GM12878 (cell line): Measurements from ENCODE around the gene ANKRD34C. TPM values are rescaled to one million over a fixed set of nuclear protein-coding genes. Genes with fewer than 3 reads are reported as not detected.

Source experiments
- ATAC-seq: fragments of 200-7000 bp; cut with Tn5 transposase; 3 replicates; pipeline ENCODE4 v1.9.1; 2020; ENCODE audit warnings: mild to moderate bottlenecking, moderate library complexity
- BruUV-seq: library from RNA; stranded (reverse); fragments of 400-500 nt; replicated peaks from 2 replicates; lab custom pipeline; 2021; lab: Mats Ljungman, UMichigan
- CTCF ChIA-PET: fragments of 300-600 bp; sonication (Branson Sonifier 250); formaldehyde crosslinking; extraction: SDS; loops from one replicate; lab custom pipeline; 2021; ENCODE audit warnings: inconsistent platforms; lab: Yijun Ruan, JAX
- POLR2A ChIA-PET: fragments of 350-600 bp; formaldehyde crosslinking; extraction: SDS; loops from one replicate; lab custom pipeline; 2021; ENCODE audit warnings: inconsistent platforms; lab: Charles Lee
- RAD21 ChIA-PET: fragments of 300-600 bp; sonication (Branson Sonifier 250); formaldehyde crosslinking; loops from one replicate; lab custom pipeline; 2023; ENCODE audit warnings: antibody characterized with exemption; ENCODE audit not compliant: unreplicated experiment; lab: Charles Lee
- SMC1A ChIA-PET: fragments of 300-600 bp; sonication (Branson Sonifier 250); formaldehyde crosslinking; loops from one replicate; lab custom pipeline; 2023; ENCODE audit not compliant: unreplicated experiment, uncharacterized antibody; lab: Charles Lee
- DNase-seq: peaks from one replicate; pipeline ENCODE4 v3.0.0-alpha.2; 2011; ENCODE audit warnings: low read depth, low spot score
- FAIRE-seq: peaks from 3 replicates; lab custom pipeline; 2011; peaks lifted over from hg19 to GRCh38; lab: Jason Lieb, UNC
- H2AFZ ChIP-seq: 2 replicates; pipeline ENCODE4 v1.6.0; 2011; ENCODE audit warnings: low read depth, low read length, control low read depth; ENCODE audit not compliant: control insufficient read depth
- H3K27ac ChIP-seq: 2 replicates; pipeline ENCODE4 v1.5.1; 2011; ENCODE audit warnings: control low read depth; ENCODE audit not compliant: control insufficient read depth, insufficient read depth
- H3K27me3 ChIP-seq, 2 experiments: replicated peaks in 1 of 2; 2 replicates each; pipeline versions ENCODE4 v1.6.0 to v1.6.1; 2011; ENCODE audit warnings: low read length in 1 of 2; ENCODE audit not compliant: control insufficient read depth in 2 of 2, insufficient read depth in 2 of 2
- H3K36me3 ChIP-seq, 2 experiments: 2 replicates each; pipeline ENCODE4 v1.5.1; 2011; ENCODE audit warnings: low read length in 1 of 2; ENCODE audit not compliant: control insufficient read depth in 2 of 2, insufficient read depth in 2 of 2
- H3K4me1 ChIP-seq: 2 replicates; pipeline ENCODE4 v1.6.1; 2011; ENCODE audit warnings: mild to moderate bottlenecking, low read length, moderate library complexity, mixed read lengths; ENCODE audit not compliant: control insufficient read depth, insufficient read depth
- H3K4me2 ChIP-seq: 2 replicates; pipeline ENCODE4 v1.6.0; 2011; ENCODE audit warnings: control low read depth; ENCODE audit not compliant: control insufficient read depth, insufficient read depth
- H3K4me3 ChIP-seq: fragments of 200-600 bp; sonication (generic); 2 replicates; pipeline ENCODE4 v1.5.1; 2016
- H3K79me2 ChIP-seq: 2 replicates; pipeline ENCODE4 v1.6.0; 2011; ENCODE audit warnings: low read length; ENCODE audit not compliant: control insufficient read depth, insufficient read depth
- H3K9ac ChIP-seq: 2 replicates; pipeline ENCODE4 v1.8.0; 2011; ENCODE audit warnings: low read length, control low read depth, mixed read lengths; ENCODE audit not compliant: control insufficient read depth, insufficient read depth
- H3K9me3 ChIP-seq: replicated peaks from 3 replicates; pipeline ENCODE4 v1.5.1; 2011; ENCODE audit warnings: mild to moderate bottlenecking, low read length; ENCODE audit not compliant: control insufficient read depth, insufficient read depth
- H4K20me1 ChIP-seq: 2 replicates; pipeline ENCODE4 v1.6.0; 2011; ENCODE audit not compliant: control insufficient read depth, insufficient read depth
- BRCA1 ChIP-seq: IDR thresholded peaks from 2 replicates; pipeline ENCODE4 v1.6.1; 2011; ENCODE audit warnings: low read depth, low read length, improper control_type of control experiment
- CHD1 ChIP-seq: IDR thresholded peaks from 2 replicates; pipeline ENCODE4 v1.6.1; 2012; ENCODE audit warnings: low read depth, low read length, improper control_type of control experiment
- ESRRA ChIP-seq: IDR thresholded peaks from 2 replicates; pipeline ENCODE4 v1.6.1; 2012; ENCODE audit warnings: mild to moderate bottlenecking, low read length, improper control_type of control experiment
- EZH2 ChIP-seq: IDR thresholded peaks from 2 replicates; pipeline ENCODE4 v1.6.1; 2012; ENCODE audit warnings: low read depth, mild to moderate bottlenecking, control low read depth, inconsistent platforms, low read length, borderline replicate concordance; ENCODE audit not compliant: control insufficient read depth
- MEF2B ChIP-seq: fragments of 450-650 bp; IDR thresholded peaks from 2 replicates; pipeline ENCODE4 v1.6.1; 2018; ENCODE audit warnings: mild to moderate bottlenecking, moderate library complexity; ENCODE audit not compliant: partially characterized antibody, poor library complexity, severe bottlenecking
- PAX5 ChIP-seq: IDR thresholded peaks from 2 replicates; pipeline ENCODE4 v1.6.1; 2011; ENCODE audit warnings: low read depth, low read length, borderline replicate concordance
- RUNX3 ChIP-seq: IDR thresholded peaks from 2 replicates; pipeline ENCODE4 v1.6.1; 2012; ENCODE audit warnings: low read length, inconsistent platforms
- WGBS: methylation state at CpG from one replicate; pipeline ENCODE4 v1.1.6; 2016; ENCODE audit warnings: low lambda C conversion rate; ENCODE audit not compliant: insufficient replicate concordance, insufficient coverage; ENCODE audit errors: missing lambda C conversion rate; 5-methylcytosine and 5-hydroxymethylcytosine counted together
- in situ Hi-C: fragments of 300-500 bp; cut with MboI; formaldehyde crosslinking; loops from 9 replicates; pipeline ENCODE4 v1.14.3; 2018; ENCODE audit warnings: mixed read lengths
- intact Hi-C: fragments of 100-400 bp; cut with micrococcal nuclease; formaldehyde crosslinking; loops from one replicate; pipeline ENCODE4 v1.14.2; 2022; ENCODE audit not compliant: unreplicated experiment
- polyA plus RNA-seq, 11 experiments: library from polyadenylated mRNA; depleted of rRNA in 4 of 11; unstranded in 6 of 11; stranded (reverse) in 5 of 11; fragments of >200 nt; fragmentation: Nextera tagmentation in 4 of 11; fragmentation: Illumina TruSeq in 1 of 11; extraction: Ambion mirVana in 4 of 11; extraction: Trizol in 1 of 11; gene quantifications; 1 replicate in 1 of 11; 2 replicates in 10 of 11; pipeline versions ENCODE4 v1.2.1 to v1.2.3, GENCODE V29; 2011 to 2016; ENCODE audit warnings: inconsistent platforms in 2 of 11, missing spikeins in 2 of 11, low read depth in 1 of 11
- total RNA-seq, 4 experiments: library from RNA; depleted of rRNA in 3 of 4; stranded (reverse); fragments of >200 nt in 3 of 4; fragmentation: Illumina TruSeq in 1 of 4; extraction: Trizol in 1 of 4; gene quantifications; 2 replicates each; pipeline versions ENCODE4 v1.2.1 to v1.2.3, GENCODE V29; 2013 to 2021
- TF ChIP-seq, protein P1 (sequence below): IDR thresholded peaks from 2 replicates; pipeline ENCODE4 v1.6.1; 2011; ENCODE audit warnings: mild to moderate bottlenecking, low read depth, low read length, moderate library complexity; ENCODE audit not compliant: insufficient replicate concordance
- TF ChIP-seq, protein P2 (sequence below): fragments of 150-350 bp; IDR thresholded peaks from 2 replicates; pipeline ENCODE4 v1.6.1; 2014; ENCODE audit warnings: mild to moderate bottlenecking, low read depth, low read length
- TF ChIP-seq, protein P3 (sequence below): fragments of 450-650 bp; IDR thresholded peaks from 2 replicates; pipeline ENCODE4 v1.6.1; 2018; ENCODE audit warnings: borderline replicate concordance, mild to moderate bottlenecking; ENCODE audit not compliant: partially characterized antibody
- TF ChIP-seq, protein P4 (sequence below): IDR thresholded peaks from 2 replicates; pipeline ENCODE4 v1.6.1; 2012; ENCODE audit warnings: mild to moderate bottlenecking, low read depth, low read length
- TF ChIP-seq, protein P5 (sequence below): fragments of 450-650 bp; IDR thresholded peaks from 2 replicates; pipeline ENCODE4 v1.6.1; 2018; ENCODE audit warnings: mild to moderate bottlenecking, low read depth, moderate library complexity; ENCODE audit not compliant: partially characterized antibody

Gene ANKRD34C
- total and polyA plus RNA-seq, 10 of the 15 experiments (the other 5 are each of a cell fraction or from before 2014, with no cell fraction given): 0.01 TPM; not detected in 9

DNA sequence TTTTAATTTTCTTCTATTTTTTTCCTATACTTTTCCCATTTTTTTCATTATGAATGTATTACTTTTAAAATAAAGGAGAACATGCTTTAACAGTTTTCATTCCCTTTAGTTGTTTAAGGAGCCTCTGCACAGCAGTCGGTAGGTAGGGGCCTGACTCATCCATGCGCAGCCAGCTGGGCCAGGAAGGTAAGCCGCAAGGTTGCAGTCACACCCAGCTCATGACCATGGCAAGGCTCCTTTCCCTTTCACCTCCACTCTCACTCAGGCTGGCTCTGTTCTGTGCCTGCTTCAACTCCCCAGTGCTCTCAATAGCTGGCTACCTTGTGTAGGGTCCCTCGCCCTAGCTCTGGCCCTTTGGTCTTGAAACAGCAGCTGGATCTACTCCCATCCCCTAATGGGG, 17.4 kb upstream of the ANKRD34C start:
- Histone ChIP-seq H3K9me3 (no peaks in the 10 kb centered on the region), H3K27ac (no peak overlapping the region), H3K36me3 (no peaks in the 10 kb centered on the region), H4K20me1 (no peaks in the 10 kb centered on the region; the same call in 1 of the 2 replicates), H3K79me2 (no peaks in the 10 kb centered on the region), H3K27me3 (peaks cover 0 to 1% of the 10 kb centered on the region in 2 experiments; a peak in 2 of 4 replicates), H3K9ac (no peak overlapping the region), H2AFZ (no peak overlapping the region), H3K4me3 (no peak overlapping the region), H3K4me2 (no peak overlapping the region), H3K4me1 (no peaks in the 10 kb centered on the region)
- FAIRE-seq (no peak), DNase-seq (no peak), ATAC-seq (no peak)
- WGBS: 85% methylated on average over 4 of the region's 4 CpGs
- CTCF ChIA-PET: interaction anchor here (0.7 kb wide), 1 partner anchor 331 kb away, joined by 3 read pairs; no protein-coding TSS in a partner anchor
- SMC1A ChIA-PET: no interaction called here
- RAD21 ChIA-PET: no interaction called here
- POLR2A ChIA-PET: no interaction called here
- in situ Hi-C loops: no loop called here
- intact Hi-C loops: no loop called here
- BruUV-seq: no TSS peak
- TF ChIP-seq, protein P1, sequence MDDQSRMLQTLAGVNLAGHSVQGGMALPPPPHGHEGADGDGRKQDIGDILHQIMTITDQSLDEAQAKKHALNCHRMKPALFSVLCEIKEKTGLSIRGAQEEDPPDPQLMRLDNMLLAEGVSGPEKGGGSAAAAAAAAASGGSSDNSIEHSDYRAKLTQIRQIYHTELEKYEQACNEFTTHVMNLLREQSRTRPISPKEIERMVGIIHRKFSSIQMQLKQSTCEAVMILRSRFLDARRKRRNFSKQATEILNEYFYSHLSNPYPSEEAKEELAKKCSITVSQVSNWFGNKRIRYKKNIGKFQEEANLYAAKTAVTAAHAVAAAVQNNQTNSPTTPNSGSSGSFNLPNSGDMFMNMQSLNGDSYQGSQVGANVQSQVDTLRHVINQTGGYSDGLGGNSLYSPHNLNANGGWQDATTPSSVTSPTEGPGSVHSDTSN: no peak
- no peak for TF ChIP-seq BRCA1
- TF ChIP-seq, protein P2, sequence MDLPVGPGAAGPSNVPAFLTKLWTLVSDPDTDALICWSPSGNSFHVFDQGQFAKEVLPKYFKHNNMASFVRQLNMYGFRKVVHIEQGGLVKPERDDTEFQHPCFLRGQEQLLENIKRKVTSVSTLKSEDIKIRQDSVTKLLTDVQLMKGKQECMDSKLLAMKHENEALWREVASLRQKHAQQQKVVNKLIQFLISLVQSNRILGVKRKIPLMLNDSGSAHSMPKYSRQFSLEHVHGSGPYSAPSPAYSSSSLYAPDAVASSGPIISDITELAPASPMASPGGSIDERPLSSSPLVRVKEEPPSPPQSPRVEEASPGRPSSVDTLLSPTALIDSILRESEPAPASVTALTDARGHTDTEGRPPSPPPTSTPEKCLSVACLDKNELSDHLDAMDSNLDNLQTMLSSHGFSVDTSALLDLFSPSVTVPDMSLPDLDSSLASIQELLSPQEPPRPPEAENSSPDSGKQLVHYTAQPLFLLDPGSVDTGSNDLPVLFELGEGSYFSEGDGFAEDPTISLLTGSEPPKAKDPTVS: no peak
- TF ChIP-seq, protein P3, sequence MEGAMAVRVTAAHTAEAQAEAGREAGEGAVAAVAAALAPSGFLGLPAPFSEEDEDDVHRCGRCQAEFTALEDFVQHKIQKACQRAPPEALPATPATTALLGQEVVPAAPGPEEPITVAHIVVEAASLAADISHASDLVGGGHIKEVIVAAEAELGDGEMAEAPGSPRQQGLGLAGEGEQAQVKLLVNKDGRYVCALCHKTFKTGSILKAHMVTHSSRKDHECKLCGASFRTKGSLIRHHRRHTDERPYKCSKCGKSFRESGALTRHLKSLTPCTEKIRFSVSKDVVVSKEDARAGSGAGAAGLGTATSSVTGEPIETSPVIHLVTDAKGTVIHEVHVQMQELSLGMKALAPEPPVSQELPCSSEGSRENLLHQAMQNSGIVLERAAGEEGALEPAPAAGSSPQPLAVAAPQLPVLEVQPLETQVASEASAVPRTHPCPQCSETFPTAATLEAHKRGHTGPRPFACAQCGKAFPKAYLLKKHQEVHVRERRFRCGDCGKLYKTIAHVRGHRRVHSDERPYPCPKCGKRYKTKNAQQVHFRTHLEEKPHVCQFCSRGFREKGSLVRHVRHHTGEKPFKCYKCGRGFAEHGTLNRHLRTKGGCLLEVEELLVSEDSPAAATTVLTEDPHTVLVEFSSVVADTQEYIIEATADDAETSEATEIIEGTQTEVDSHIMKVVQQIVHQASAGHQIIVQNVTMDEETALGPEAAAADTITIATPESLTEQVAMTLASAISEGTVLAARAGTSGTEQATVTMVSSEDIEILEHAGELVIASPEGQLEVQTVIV: no peak
- no peak for TF ChIP-seq RUNX3
- no peak for TF ChIP-seq MEF2B
- TF ChIP-seq ESRRA: no peak
- TF ChIP-seq, protein P4, sequence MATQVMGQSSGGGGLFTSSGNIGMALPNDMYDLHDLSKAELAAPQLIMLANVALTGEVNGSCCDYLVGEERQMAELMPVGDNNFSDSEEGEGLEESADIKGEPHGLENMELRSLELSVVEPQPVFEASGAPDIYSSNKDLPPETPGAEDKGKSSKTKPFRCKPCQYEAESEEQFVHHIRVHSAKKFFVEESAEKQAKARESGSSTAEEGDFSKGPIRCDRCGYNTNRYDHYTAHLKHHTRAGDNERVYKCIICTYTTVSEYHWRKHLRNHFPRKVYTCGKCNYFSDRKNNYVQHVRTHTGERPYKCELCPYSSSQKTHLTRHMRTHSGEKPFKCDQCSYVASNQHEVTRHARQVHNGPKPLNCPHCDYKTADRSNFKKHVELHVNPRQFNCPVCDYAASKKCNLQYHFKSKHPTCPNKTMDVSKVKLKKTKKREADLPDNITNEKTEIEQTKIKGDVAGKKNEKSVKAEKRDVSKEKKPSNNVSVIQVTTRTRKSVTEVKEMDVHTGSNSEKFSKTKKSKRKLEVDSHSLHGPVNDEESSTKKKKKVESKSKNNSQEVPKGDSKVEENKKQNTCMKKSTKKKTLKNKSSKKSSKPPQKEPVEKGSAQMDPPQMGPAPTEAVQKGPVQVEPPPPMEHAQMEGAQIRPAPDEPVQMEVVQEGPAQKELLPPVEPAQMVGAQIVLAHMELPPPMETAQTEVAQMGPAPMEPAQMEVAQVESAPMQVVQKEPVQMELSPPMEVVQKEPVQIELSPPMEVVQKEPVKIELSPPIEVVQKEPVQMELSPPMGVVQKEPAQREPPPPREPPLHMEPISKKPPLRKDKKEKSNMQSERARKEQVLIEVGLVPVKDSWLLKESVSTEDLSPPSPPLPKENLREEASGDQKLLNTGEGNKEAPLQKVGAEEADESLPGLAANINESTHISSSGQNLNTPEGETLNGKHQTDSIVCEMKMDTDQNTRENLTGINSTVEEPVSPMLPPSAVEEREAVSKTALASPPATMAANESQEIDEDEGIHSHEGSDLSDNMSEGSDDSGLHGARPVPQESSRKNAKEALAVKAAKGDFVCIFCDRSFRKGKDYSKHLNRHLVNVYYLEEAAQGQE: no peak
- TF ChIP-seq EZH2: no peak
- TF ChIP-seq PAX5: no peak
- TF ChIP-seq, protein P5, sequence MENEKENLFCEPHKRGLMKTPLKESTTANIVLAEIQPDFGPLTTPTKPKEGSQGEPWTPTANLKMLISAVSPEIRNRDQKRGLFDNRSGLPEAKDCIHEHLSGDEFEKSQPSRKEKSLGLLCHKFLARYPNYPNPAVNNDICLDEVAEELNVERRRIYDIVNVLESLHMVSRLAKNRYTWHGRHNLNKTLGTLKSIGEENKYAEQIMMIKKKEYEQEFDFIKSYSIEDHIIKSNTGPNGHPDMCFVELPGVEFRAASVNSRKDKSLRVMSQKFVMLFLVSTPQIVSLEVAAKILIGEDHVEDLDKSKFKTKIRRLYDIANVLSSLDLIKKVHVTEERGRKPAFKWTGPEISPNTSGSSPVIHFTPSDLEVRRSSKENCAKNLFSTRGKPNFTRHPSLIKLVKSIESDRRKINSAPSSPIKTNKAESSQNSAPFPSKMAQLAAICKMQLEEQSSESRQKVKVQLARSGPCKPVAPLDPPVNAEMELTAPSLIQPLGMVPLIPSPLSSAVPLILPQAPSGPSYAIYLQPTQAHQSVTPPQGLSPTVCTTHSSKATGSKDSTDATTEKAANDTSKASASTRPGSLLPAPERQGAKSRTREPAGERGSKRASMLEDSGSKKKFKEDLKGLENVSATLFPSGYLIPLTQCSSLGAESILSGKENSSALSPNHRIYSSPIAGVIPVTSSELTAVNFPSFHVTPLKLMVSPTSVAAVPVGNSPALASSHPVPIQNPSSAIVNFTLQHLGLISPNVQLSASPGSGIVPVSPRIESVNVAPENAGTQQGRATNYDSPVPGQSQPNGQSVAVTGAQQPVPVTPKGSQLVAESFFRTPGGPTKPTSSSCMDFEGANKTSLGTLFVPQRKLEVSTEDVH: no peak
- TF ChIP-seq CHD1: no peak
